HL-60 (cell line): ENCODE measurements around the gene SULT1A2.

ENCODE experiments used
- GABPA ChIP-seq: IDR thresholded peaks from 2 replicates; pipeline ENCODE4 v1.6.1; 2012; ENCODE audit warnings: low read depth
- POLR2AphosphoS5 ChIP-seq: IDR thresholded peaks from 2 replicates; pipeline ENCODE4 v1.6.1; 2012; ENCODE audit warnings: low read depth
- SPI1 ChIP-seq: IDR thresholded peaks from 2 replicates; pipeline ENCODE4 v1.6.1; 2012; ENCODE audit warnings: low read depth, mild to moderate bottlenecking, borderline replicate concordance
- TF ChIP-seq, protein P1 (sequence below): IDR thresholded peaks from one replicate; pipeline ENCODE4 v1.5.1; 2011; ENCODE audit warnings: low read length, control low read depth, inconsistent platforms; ENCODE audit not compliant: insufficient read depth
- TF ChIP-seq, protein P2 (sequence below): IDR thresholded peaks from 2 replicates; pipeline ENCODE4 v1.6.1; 2012; ENCODE audit warnings: low read depth; ENCODE audit not compliant: insufficient replicate concordance

DNA sequence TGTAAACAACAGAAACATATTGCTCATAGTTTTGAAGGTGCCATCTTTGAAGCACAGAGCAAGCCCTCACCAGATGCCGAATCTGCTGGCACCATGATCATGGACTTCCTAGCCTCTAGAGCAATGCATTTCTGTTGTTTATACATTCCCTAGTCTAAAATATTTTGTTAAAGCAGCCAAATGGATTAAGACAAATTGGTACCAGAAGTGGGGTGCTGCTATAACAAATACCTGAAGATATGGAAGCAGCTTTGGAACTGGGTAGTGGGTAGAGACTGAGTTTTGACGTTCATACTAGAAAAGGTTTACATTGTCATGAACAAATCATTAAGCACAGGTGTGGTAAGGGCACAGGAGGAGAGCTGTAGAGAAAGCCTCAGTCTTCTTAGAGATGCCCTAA lies 29.6 kb downstream of the SULT1A2 start:
- TF ChIP-seq, protein P1, sequence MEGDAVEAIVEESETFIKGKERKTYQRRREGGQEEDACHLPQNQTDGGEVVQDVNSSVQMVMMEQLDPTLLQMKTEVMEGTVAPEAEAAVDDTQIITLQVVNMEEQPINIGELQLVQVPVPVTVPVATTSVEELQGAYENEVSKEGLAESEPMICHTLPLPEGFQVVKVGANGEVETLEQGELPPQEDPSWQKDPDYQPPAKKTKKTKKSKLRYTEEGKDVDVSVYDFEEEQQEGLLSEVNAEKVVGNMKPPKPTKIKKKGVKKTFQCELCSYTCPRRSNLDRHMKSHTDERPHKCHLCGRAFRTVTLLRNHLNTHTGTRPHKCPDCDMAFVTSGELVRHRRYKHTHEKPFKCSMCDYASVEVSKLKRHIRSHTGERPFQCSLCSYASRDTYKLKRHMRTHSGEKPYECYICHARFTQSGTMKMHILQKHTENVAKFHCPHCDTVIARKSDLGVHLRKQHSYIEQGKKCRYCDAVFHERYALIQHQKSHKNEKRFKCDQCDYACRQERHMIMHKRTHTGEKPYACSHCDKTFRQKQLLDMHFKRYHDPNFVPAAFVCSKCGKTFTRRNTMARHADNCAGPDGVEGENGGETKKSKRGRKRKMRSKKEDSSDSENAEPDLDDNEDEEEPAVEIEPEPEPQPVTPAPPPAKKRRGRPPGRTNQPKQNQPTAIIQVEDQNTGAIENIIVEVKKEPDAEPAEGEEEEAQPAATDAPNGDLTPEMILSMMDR, result no peak
- TF ChIP-seq SPI1 (no peak), GABPA (no peak), POLR2AphosphoS5 (no peak)
- TF ChIP-seq, protein P2, sequence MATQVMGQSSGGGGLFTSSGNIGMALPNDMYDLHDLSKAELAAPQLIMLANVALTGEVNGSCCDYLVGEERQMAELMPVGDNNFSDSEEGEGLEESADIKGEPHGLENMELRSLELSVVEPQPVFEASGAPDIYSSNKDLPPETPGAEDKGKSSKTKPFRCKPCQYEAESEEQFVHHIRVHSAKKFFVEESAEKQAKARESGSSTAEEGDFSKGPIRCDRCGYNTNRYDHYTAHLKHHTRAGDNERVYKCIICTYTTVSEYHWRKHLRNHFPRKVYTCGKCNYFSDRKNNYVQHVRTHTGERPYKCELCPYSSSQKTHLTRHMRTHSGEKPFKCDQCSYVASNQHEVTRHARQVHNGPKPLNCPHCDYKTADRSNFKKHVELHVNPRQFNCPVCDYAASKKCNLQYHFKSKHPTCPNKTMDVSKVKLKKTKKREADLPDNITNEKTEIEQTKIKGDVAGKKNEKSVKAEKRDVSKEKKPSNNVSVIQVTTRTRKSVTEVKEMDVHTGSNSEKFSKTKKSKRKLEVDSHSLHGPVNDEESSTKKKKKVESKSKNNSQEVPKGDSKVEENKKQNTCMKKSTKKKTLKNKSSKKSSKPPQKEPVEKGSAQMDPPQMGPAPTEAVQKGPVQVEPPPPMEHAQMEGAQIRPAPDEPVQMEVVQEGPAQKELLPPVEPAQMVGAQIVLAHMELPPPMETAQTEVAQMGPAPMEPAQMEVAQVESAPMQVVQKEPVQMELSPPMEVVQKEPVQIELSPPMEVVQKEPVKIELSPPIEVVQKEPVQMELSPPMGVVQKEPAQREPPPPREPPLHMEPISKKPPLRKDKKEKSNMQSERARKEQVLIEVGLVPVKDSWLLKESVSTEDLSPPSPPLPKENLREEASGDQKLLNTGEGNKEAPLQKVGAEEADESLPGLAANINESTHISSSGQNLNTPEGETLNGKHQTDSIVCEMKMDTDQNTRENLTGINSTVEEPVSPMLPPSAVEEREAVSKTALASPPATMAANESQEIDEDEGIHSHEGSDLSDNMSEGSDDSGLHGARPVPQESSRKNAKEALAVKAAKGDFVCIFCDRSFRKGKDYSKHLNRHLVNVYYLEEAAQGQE, result no peak
